Parathyroid adenoma (tissue), 2 donors: ENCODE results near the gene TIMM44.

ENCODE experiments used
- H2AFZ ChIP-seq: fragments of 300-600 bp; sonication (generic); one replicate; pipeline ENCODE4 v1.7.0; 2017; ENCODE audit warnings: antibody characterized with exemption, mild to moderate bottlenecking
- H3K27ac ChIP-seq: fragments of 300-600 bp; sonication (generic); one replicate; pipeline ENCODE4 v1.7.0; 2017
- H3K27me3 ChIP-seq: fragments of 300-600 bp; sonication (generic); one replicate; pipeline ENCODE4 v1.7.0; 2017; ENCODE audit warnings: low read length; ENCODE audit not compliant: control insufficient read depth, insufficient read depth
- H3K36me3 ChIP-seq: fragments of 300-600 bp; sonication (generic); one replicate; pipeline ENCODE4 v1.7.0; 2017; ENCODE audit warnings: low read length; ENCODE audit not compliant: control insufficient read depth, insufficient read depth
- H3K4me1 ChIP-seq: fragments of 300-600 bp; sonication (generic); one replicate; pipeline ENCODE4 v1.7.0; 2017; ENCODE audit warnings: control low read depth
- H3K4me2 ChIP-seq: fragments of 300-600 bp; sonication (generic); one replicate; pipeline ENCODE4 v1.7.0; 2017; ENCODE audit warnings: low read length
- H3K4me3 ChIP-seq: fragments of 300-600 bp; sonication (generic); one replicate; pipeline ENCODE4 v1.7.0; 2017; ENCODE audit warnings: low read depth, low read length
- H3K79me2 ChIP-seq: fragments of 300-600 bp; sonication (generic); one replicate; pipeline ENCODE4 v1.7.0; 2017; ENCODE audit warnings: control low read depth
- H3K9ac ChIP-seq: fragments of 300-600 bp; sonication (generic); one replicate; pipeline ENCODE4 v1.7.0; 2017; ENCODE audit warnings: mild to moderate bottlenecking
- H3K9me3 ChIP-seq: fragments of 300-600 bp; sonication (generic); one replicate; pipeline ENCODE4 v1.7.0; 2017; ENCODE audit warnings: low read length; ENCODE audit not compliant: control insufficient read depth
- CTCF ChIP-seq: fragments of 300-600 bp; sonication (generic); IDR thresholded peaks from one replicate; pipeline ENCODE4 v1.7.0; 2017; ENCODE audit warnings: antibody characterized with exemption, mild to moderate bottlenecking
- donor health status: primary hyperparathyroidism.

TIMM44 gene

GRCh38 chr19:7933411-7933810, 10.1 kb downstream of the TIMM44 start:
- no peak overlapping the region for H3K4me2 ChIP-seq
- H2AFZ ChIP-seq: no peak overlapping the region
- H3K9ac ChIP-seq: no peak overlapping the region
- no peaks in the 10 kb centered on the region for H3K36me3 ChIP-seq
- no peak overlapping the region for H3K27ac ChIP-seq
- H3K4me1 ChIP-seq: peaks cover 1% of the 10 kb centered on the region
- H3K9me3 ChIP-seq: no peaks in the 10 kb centered on the region
- H3K27me3 ChIP-seq: no peaks in the 10 kb centered on the region
- TF ChIP-seq CTCF: no peak
- H3K79me2 ChIP-seq: no peaks in the 10 kb centered on the region
- H3K4me3 ChIP-seq: no peak overlapping the region

GRCh38 chr19:7932930-7933300, 10.6 kb downstream of the TIMM44 start:
- Histone ChIP-seq H3K4me3 (no peak overlapping the region), H3K27me3 (no peaks in the 10 kb centered on the region), H3K4me2 (no peak overlapping the region), H3K9me3 (no peaks in the 10 kb centered on the region), H3K27ac (no peak overlapping the region), H3K79me2 (no peaks in the 10 kb centered on the region), H3K9ac (no peak overlapping the region), H2AFZ (no peak overlapping the region), H3K4me1 (peaks cover 4% of the 10 kb centered on the region), H3K36me3 (no peaks in the 10 kb centered on the region)
- no peak for TF ChIP-seq CTCF

GRCh38 chr19:7932276-7932929, 11.1 kb downstream of the TIMM44 start:
- Histone ChIP-seq H3K4me1 (peaks cover 4% of the 10 kb centered on the region), H3K27me3 (no peaks in the 10 kb centered on the region), H2AFZ (no peak overlapping the region), H3K79me2 (no peaks in the 10 kb centered on the region), H3K4me3 (no peak overlapping the region), H3K9me3 (no peaks in the 10 kb centered on the region), H3K4me2 (no peak overlapping the region), H3K9ac (no peak overlapping the region), H3K27ac (no peak overlapping the region), H3K36me3 (no peaks in the 10 kb centered on the region)
- TF ChIP-seq CTCF: no peak

GRCh38 chr19:7931221-7932061, 12.0 kb downstream of the TIMM44 start:
- no peaks in the 10 kb centered on the region for H3K79me2 ChIP-seq
- TF ChIP-seq CTCF: no peak
- no peak overlapping the region for H3K27ac ChIP-seq
- H3K36me3 ChIP-seq: no peaks in the 10 kb centered on the region
- no peaks in the 10 kb centered on the region for H3K9me3 ChIP-seq
- H3K4me2 ChIP-seq: no peak overlapping the region
- no peak overlapping the region for H3K9ac ChIP-seq
- H3K4me1 ChIP-seq: peaks cover 4% of the 10 kb centered on the region
- no peak overlapping the region for H3K4me3 ChIP-seq
- H3K27me3 ChIP-seq: no peaks in the 10 kb centered on the region
- no peak overlapping the region for H2AFZ ChIP-seq
